A549 (cell line): ENCODE measurements around the gene APOD. TPM values are rescaled to one million over a fixed set of nuclear protein-coding genes. Genes with fewer than 3 reads are reported as not detected.

ENCODE experiments used
- ATAC-seq, 2 experiments: fragments of 200-7000 bp in 1 of 2; fragments of >200 bp in 1 of 2; cut with Nextera tagmentation in 1 of 2; cut with Tn5 transposase in 1 of 2; 3 replicates each; pipeline versions ENCODE4 v1.8.0 to v1.9.1; 2018 to 2020; ENCODE audit warnings: mild to moderate bottlenecking in 1 of 2, moderate library complexity in 1 of 2
- CTCF ChIA-PET: fragments of 300-600 bp; sonication (Branson Sonifier 250); formaldehyde crosslinking; extraction: SDS; loops from one replicate; lab custom pipeline; 2021; ENCODE audit warnings: antibody characterized with exemption, inconsistent platforms; lab: Yijun Ruan, JAX
- POLR2A ChIA-PET: fragments of 350-600 bp; formaldehyde crosslinking; extraction: SDS; loops from one replicate; lab custom pipeline; 2021; ENCODE audit warnings: antibody characterized with exemption, inconsistent platforms; lab: Yijun Ruan, JAX
- DNase-seq, 2 experiments: peaks; one replicate each; pipeline versions ENCODE4 v3.0.0 to v3.0.0-alpha.2; 2011 to 2016; ENCODE audit warnings: low read depth in 1 of 2, low spot score in 1 of 2
- FAIRE-seq: peaks from 2 replicates; lab custom pipeline; 2011; peaks lifted over from hg19 to GRCh38; lab: Jason Lieb, UNC
- H3K27ac ChIP-seq, 2 experiments: fragments of >200 bp; sonication (Bioruptor Twin); formaldehyde crosslinking; 3 replicates each; pipeline ENCODE4 v1.5.1; 2016 to 2017
- H3K4me1 ChIP-seq: fragments of >200 bp; sonication (Bioruptor Twin); formaldehyde crosslinking; 3 replicates; pipeline ENCODE4 v1.6.1; 2016
- H3K4me2 ChIP-seq: fragments of >200 bp; sonication (Bioruptor Twin); formaldehyde crosslinking; 3 replicates; pipeline ENCODE4 v1.6.1; 2016
- H3K4me3 ChIP-seq: fragments of >200 bp; sonication (Bioruptor Twin); formaldehyde crosslinking; 3 replicates; pipeline ENCODE4 v1.5.1; 2016
- H3K9me3 ChIP-seq: fragments of >200 bp; sonication (Bioruptor Twin); formaldehyde crosslinking; 3 replicates; pipeline ENCODE4 v1.6.1; 2016
- ATOH8 ChIP-seq: fragments of 250-450 bp; sonication (Bioruptor Pico); IDR thresholded peaks from 2 replicates; pipeline ENCODE4 v1.5.0; 2020; ENCODE audit warnings: low read depth, mild to moderate bottlenecking, moderate library complexity
- CBX2 ChIP-seq: fragments of 200-600 bp; sonication (generic); IDR thresholded peaks from 2 replicates; pipeline ENCODE4 v1.6.1; 2016; ENCODE audit warnings: low read depth, mild to moderate bottlenecking, borderline replicate concordance
- CHD4 ChIP-seq: fragments of 200-600 bp; sonication (generic); IDR thresholded peaks from 2 replicates; pipeline ENCODE4 v1.6.1; 2016; ENCODE audit warnings: antibody characterized with exemption, mild to moderate bottlenecking, borderline replicate concordance
- CTCF ChIP-seq: fragments of >200 bp; sonication (Bioruptor Twin); formaldehyde crosslinking; IDR thresholded peaks from 3 replicates; pipeline ENCODE4 v1.5.1; 2016
- E2F6 ChIP-seq: IDR thresholded peaks from 2 replicates; pipeline ENCODE4 v1.6.1; 2012; ENCODE audit warnings: low read depth, borderline replicate concordance
- EHF ChIP-seq: fragments of 250-450 bp; sonication (Bioruptor Pico); IDR thresholded peaks from 2 replicates; pipeline ENCODE4 v1.5.0; 2020; ENCODE audit warnings: mild to moderate bottlenecking
- EP300 ChIP-seq, 2 experiments: fragments of >200 bp; sonication (Bioruptor Twin); formaldehyde crosslinking; IDR thresholded peaks; 2 replicates in 1 of 2; 3 replicates in 1 of 2; pipeline ENCODE4 v1.6.1; 2016 to 2017
- GATA3 ChIP-seq: IDR thresholded peaks from 2 replicates; pipeline ENCODE4 v1.6.1; 2012; ENCODE audit warnings: borderline replicate concordance
- HEYL ChIP-seq: fragments of 250-450 bp; sonication (Bioruptor Pico); IDR thresholded peaks from 2 replicates; pipeline ENCODE4 v1.8.0; 2021; ENCODE audit warnings: mild to moderate bottlenecking, moderate library complexity
- HOXA7 ChIP-seq: fragments of 250-450 bp; sonication (Bioruptor Pico); IDR thresholded peaks from 2 replicates; pipeline ENCODE4 v1.5.0; 2020; ENCODE audit warnings: mild to moderate bottlenecking, moderate library complexity
- HOXB13 ChIP-seq: fragments of 250-450 bp; sonication (Bioruptor Pico); IDR thresholded peaks from 2 replicates; pipeline ENCODE4 v1.5.0; 2020; ENCODE audit warnings: low read depth, mild to moderate bottlenecking, moderate library complexity
- JUN ChIP-seq, 2 experiments: fragments of >200 bp; sonication (Bioruptor Twin); formaldehyde crosslinking; IDR thresholded peaks; 2 replicates in 1 of 2; 3 replicates in 1 of 2; pipeline ENCODE4 v1.6.1; 2016 to 2017
- JUNB ChIP-seq: fragments of >200 bp; sonication (Bioruptor Twin); formaldehyde crosslinking; IDR thresholded peaks from 2 replicates; pipeline ENCODE4 v1.6.1; 2016
- MAX ChIP-seq: IDR thresholded peaks from 2 replicates; pipeline ENCODE4 v1.6.1; 2012
- NPAS2 ChIP-seq: fragments of 250-450 bp; sonication (Bioruptor Pico); IDR thresholded peaks from 2 replicates; pipeline ENCODE4 v1.8.0; 2022; ENCODE audit warnings: mild to moderate bottlenecking, moderate library complexity, borderline replicate concordance
- PBX3 ChIP-seq: IDR thresholded peaks from 2 replicates; pipeline ENCODE4 v1.6.1; 2012
- PHF8 ChIP-seq: fragments of 200-600 bp; sonication (generic); IDR thresholded peaks from 2 replicates; pipeline ENCODE4 v1.6.1; 2016; ENCODE audit warnings: low read depth, mild to moderate bottlenecking, antibody characterized with exemption, moderate library complexity, borderline replicate concordance
- POLR2AphosphoS2 ChIP-seq: conservative IDR thresholded peaks from 2 replicates; pipeline ENCODE4 v1.6.1; 2012; ENCODE audit warnings: low read length, improper control_type of control experiment, inconsistent platforms
- RARB ChIP-seq: fragments of 250-450 bp; sonication (Bioruptor Pico); IDR thresholded peaks from 2 replicates; pipeline ENCODE4 v1.8.0; 2021; ENCODE audit warnings: mild to moderate bottlenecking, moderate library complexity
- RCOR1 ChIP-seq: fragments of 150-350 bp; IDR thresholded peaks from 2 replicates; pipeline ENCODE4 v1.6.1; 2014; ENCODE audit warnings: antibody characterized with exemption, low read length, low read depth
- REST ChIP-seq: fragments of 200-600 bp; sonication (generic); IDR thresholded peaks from 2 replicates; pipeline ENCODE4 v1.6.1; 2016; ENCODE audit warnings: antibody characterized with exemption, mild to moderate bottlenecking, moderate library complexity
- RNF2 ChIP-seq: fragments of 200-600 bp; sonication (generic); IDR thresholded peaks from 2 replicates; pipeline ENCODE4 v1.6.1; 2016; ENCODE audit warnings: low read depth, mild to moderate bottlenecking, antibody characterized with exemption, moderate library complexity, borderline replicate concordance
- WGBS: methylation state at CpG from one replicate; pipeline ENCODE4 v1.1.6; 2017; ENCODE audit errors: missing lambda C conversion rate; 5-methylcytosine and 5-hydroxymethylcytosine counted together
- polyA plus RNA-seq, 4 experiments: library from polyadenylated mRNA; depleted of rRNA in 3 of 4; stranded (reverse); fragments of >200 nt; fragmentation: RNase III in 1 of 4; extraction: RNeasy Plus Mini Kit Qiagen cat#74134 plus additional on column Dnase treatment in 1 of 4; gene quantifications; 2 replicates in 3 of 4; 3 replicates in 1 of 4; pipeline ENCODE4 v1.2.3, GENCODE V29; 2011 to 2017

The APOD gene
- polyA plus RNA-seq, 2 of the 4 experiments (the other 2 are of a cell fraction), result 0.15 to 2.8 TPM

- no peak for FAIRE-seq
Measured at GRCh38 chr3:195582947-195583346, 793 bp downstream of the APOD start.

GRCh38 chr3:195580744-195581443 lies 2.8 kb downstream of the APOD start:
- TF ChIP-seq E2F6, result no peak
- TF ChIP-seq RARB, result no peak
- no peak for TF ChIP-seq EP300 (IDR thresholded peaks at IDR 0.05)
- TF ChIP-seq POLR2AphosphoS2, result no peak
- no peak for TF ChIP-seq ATOH8 (CRISPR knock-in tag)
- TF ChIP-seq NPAS2 (CRISPR knock-in tag), result no peak
- TF ChIP-seq MAX, result no peak
- no peak for TF ChIP-seq CHD4
- TF ChIP-seq JUNB, result no peak
- TF ChIP-seq HOXA7 (CRISPR knock-in tag), result no peak
- no peak for TF ChIP-seq RCOR1
- TF ChIP-seq PHF8, result no peak
- no peak for TF ChIP-seq HEYL
- no peak for TF ChIP-seq RNF2
- no peak for TF ChIP-seq PBX3
- TF ChIP-seq JUN (IDR thresholded peaks at IDR 0.05), result no peak
- no peak for TF ChIP-seq CTCF
- Histone ChIP-seq H3K4me1 (peaks cover 13% of the 10 kb centered on the region; the same call in 2 of the 3 replicates), H3K27ac (no peak overlapping the region), H3K9me3 (no peaks in the 10 kb centered on the region), H3K4me2 (no peak overlapping the region), H3K4me3 (no peak overlapping the region)
- ChIA-PET CTCF (interaction anchor here (0.5 to 1.0 kb wide), 2 partner anchors 22 to 315 kb away, joined by 3 to 4 read pairs; no protein-coding TSS in a partner anchor), POLR2A (no interaction called here)
- no peak for DNase-seq
- no peak for ATAC-seq
- WGBS, result 57% methylated on average over 6 of the region's 6 CpGs
- no peak for FAIRE-seq

More at GRCh38 chr3:195582947-195583346, 793 bp downstream of the APOD start:
- Histone ChIP-seq H3K4me3 (no peak overlapping the region), H3K27ac (no peak overlapping the region), H3K4me2 (no peak overlapping the region)
- CTCF ChIA-PET, result interaction anchor here (1.6 kb wide), 1 partner anchor 16 kb away, joined by 3 read pairs; no protein-coding TSS in a partner anchor
- ATAC-seq, result peak in 1 of 2 experiments; percentile 78; a peak in 3 of 6 replicates
- TF ChIP-seq CBX2, result no peak
- TF ChIP-seq GATA3, result no peak
- no peak for TF ChIP-seq EHF (CRISPR knock-in tag)
- no peak for TF ChIP-seq REST
- no peak for TF ChIP-seq JUN (IDR thresholded peaks at IDR 0.05)
- no peak for TF ChIP-seq HOXB13 (CRISPR knock-in tag)
- TF ChIP-seq, all 56 proteins: peak for 0
- POLR2A ChIA-PET, result no interaction called here
- Histone ChIP-seq H3K9me3 (no peaks in the 10 kb centered on the region), H3K4me1 (peaks cover 13% of the 10 kb centered on the region; the same call in 2 of the 3 replicates)
- 67% methylated on average over 9 of the region's 9 CpGs for WGBS
- peak in 1 of 2 experiments; percentile 25 for DNase-seq
